ENCODE data around the gene SHLD2.
A peak's percentile ranks its signal among the peaks of the same experiment; 100 is the strongest.
"Not testable (repeated sequence)": the region's sequence is repeated elsewhere in the genome, so short reads cannot be mapped to it uniquely, and the experiment has no call there.

The SHLD2 gene

GRCh38 chr10:87156841-87157240, 61.8 kb downstream of the SHLD2 start:
- H3K36me3 ChIP-seq (ENCODE audit: insufficient read depth, low read length); H3K4me3 ChIP-seq (ENCODE audit: low read length); H3K9me3 ChIP-seq (replicated peaks; ENCODE audit: low read length); H3K9ac ChIP-seq (ENCODE audit: low read depth, low read length); H3K4me2 ChIP-seq (ENCODE audit: low read length); H3K4me1 ChIP-seq (ENCODE audit: control insufficient read depth, insufficient read depth, low read length); H3K27me3 ChIP-seq (ENCODE audit: control insufficient read depth, insufficient read depth, low read length): not testable (repeated sequence)

GRCh38 chr10:87157821-87158220, 62.8 kb downstream of the SHLD2 start:
- peak overlapping the region; percentile 19 for H3K4me2 ChIP-seq (ENCODE audit: low read length)
- not testable (repeated sequence) for H3K36me3 ChIP-seq (ENCODE audit: insufficient read depth, low read length); H3K9ac ChIP-seq (ENCODE audit: low read depth, low read length); H3K27me3 ChIP-seq (ENCODE audit: control insufficient read depth, insufficient read depth, low read length); H3K4me3 ChIP-seq (ENCODE audit: low read length); H3K9me3 ChIP-seq (replicated peaks; ENCODE audit: low read length)
- peaks cover 11% of the 10 kb centered on the region for H3K4me1 ChIP-seq (ENCODE audit: control insufficient read depth, insufficient read depth, low read length)

GRCh38 chr10:87162703-87163293, 67.8 kb downstream of the SHLD2 start:
- H3K27me3 ChIP-seq (ENCODE audit: control insufficient read depth, insufficient read depth, low read length); H3K9ac ChIP-seq (ENCODE audit: low read depth, low read length); H3K9me3 ChIP-seq (replicated peaks; ENCODE audit: low read length); H3K4me3 ChIP-seq (ENCODE audit: low read length); H3K36me3 ChIP-seq (ENCODE audit: insufficient read depth, low read length): not testable (repeated sequence)
- Histone ChIP-seq H3K4me1 (ENCODE audit: control insufficient read depth, insufficient read depth, low read length) (peaks cover 11% of the 10 kb centered on the region), H3K4me2 (ENCODE audit: low read length) (peak overlapping the region; percentile 49)

GRCh38 chr10:87163414-87163813, 68.4 kb downstream of the SHLD2 start:
- H3K36me3 ChIP-seq (ENCODE audit: insufficient read depth, low read length); H3K4me1 ChIP-seq (ENCODE audit: control insufficient read depth, insufficient read depth, low read length); H3K9ac ChIP-seq (ENCODE audit: low read depth, low read length): not testable (repeated sequence)

GRCh38 chr10:87169857-87170256, 74.9 kb downstream of the SHLD2 start:
- not testable (repeated sequence) for H3K36me3 ChIP-seq (ENCODE audit: insufficient read depth, low read length); H3K27me3 ChIP-seq (ENCODE audit: control insufficient read depth, insufficient read depth, low read length); H3K9me3 ChIP-seq (replicated peaks; ENCODE audit: low read length); H3K4me3 ChIP-seq (ENCODE audit: low read length); H3K9ac ChIP-seq (ENCODE audit: low read depth, low read length); H3K4me2 ChIP-seq (ENCODE audit: low read length); H3K4me1 ChIP-seq (ENCODE audit: control insufficient read depth, insufficient read depth, low read length)

More at GRCh38 chr10:87163414-87163813, 68.4 kb downstream of the SHLD2 start:
- not testable (repeated sequence) for H3K9me3 ChIP-seq (replicated peaks; ENCODE audit: low read length); H3K4me3 ChIP-seq (ENCODE audit: low read length); H3K27me3 ChIP-seq (ENCODE audit: control insufficient read depth, insufficient read depth, low read length)
- H3K4me2 ChIP-seq (ENCODE audit: low read length), result peak overlapping the region; percentile 49

- H3K9me3 ChIP-seq (replicated peaks; ENCODE audit: low read length); H3K9ac ChIP-seq (ENCODE audit: low read depth, low read length); H3K4me3 ChIP-seq (ENCODE audit: low read length); H3K36me3 ChIP-seq (ENCODE audit: insufficient read depth, low read length); H3K4me2 ChIP-seq (ENCODE audit: low read length); H3K27me3 ChIP-seq (ENCODE audit: control insufficient read depth, insufficient read depth, low read length); H3K4me1 ChIP-seq (ENCODE audit: control insufficient read depth, insufficient read depth, low read length): not testable (repeated sequence)
These were observed 75.7 kb downstream of the SHLD2 start for GRCh38 chr10:87170705-87171104.

GRCh38 chr10:87171670-87172069, 76.7 kb downstream of the SHLD2 start:
- not testable (repeated sequence) for H3K4me2 ChIP-seq (ENCODE audit: low read length); H3K9me3 ChIP-seq (replicated peaks; ENCODE audit: low read length); H3K4me1 ChIP-seq (ENCODE audit: control insufficient read depth, insufficient read depth, low read length); H3K27me3 ChIP-seq (ENCODE audit: control insufficient read depth, insufficient read depth, low read length); H3K36me3 ChIP-seq (ENCODE audit: insufficient read depth, low read length); H3K9ac ChIP-seq (ENCODE audit: low read depth, low read length); H3K4me3 ChIP-seq (ENCODE audit: low read length)

GRCh38 chr10:87172178-87172577, 77.2 kb downstream of the SHLD2 start:
- H3K4me1 ChIP-seq (ENCODE audit: control insufficient read depth, insufficient read depth, low read length); H3K9me3 ChIP-seq (replicated peaks; ENCODE audit: low read length); H3K4me2 ChIP-seq (ENCODE audit: low read length): not testable (repeated sequence)

GRCh38 chr10:87177587-87177986, 82.6 kb downstream of the SHLD2 start:
- H3K9me3 ChIP-seq (replicated peaks; ENCODE audit: low read length); H3K4me1 ChIP-seq (ENCODE audit: control insufficient read depth, insufficient read depth, low read length); H3K27me3 ChIP-seq (ENCODE audit: control insufficient read depth, insufficient read depth, low read length); H3K4me3 ChIP-seq (ENCODE audit: low read length); H3K36me3 ChIP-seq (ENCODE audit: insufficient read depth, low read length); H3K4me2 ChIP-seq (ENCODE audit: low read length); H3K9ac ChIP-seq (ENCODE audit: low read depth, low read length): not testable (repeated sequence)

More at GRCh38 chr10:87172178-87172577, 77.2 kb downstream of the SHLD2 start:
- not testable (repeated sequence) for H3K27me3 ChIP-seq (ENCODE audit: control insufficient read depth, insufficient read depth, low read length); H3K4me3 ChIP-seq (ENCODE audit: low read length); H3K9ac ChIP-seq (ENCODE audit: low read depth, low read length); H3K36me3 ChIP-seq (ENCODE audit: insufficient read depth, low read length)

- not testable (repeated sequence) for H3K9ac ChIP-seq (ENCODE audit: low read depth, low read length); H3K36me3 ChIP-seq (ENCODE audit: insufficient read depth, low read length); H3K4me3 ChIP-seq (ENCODE audit: low read length); H3K4me1 ChIP-seq (ENCODE audit: control insufficient read depth, insufficient read depth, low read length); H3K4me2 ChIP-seq (ENCODE audit: low read length); H3K9me3 ChIP-seq (replicated peaks; ENCODE audit: low read length); H3K27me3 ChIP-seq (ENCODE audit: control insufficient read depth, insufficient read depth, low read length)
These were observed 89.4 kb downstream of the SHLD2 start for GRCh38 chr10:87184421-87184820.

- H3K9me3 ChIP-seq (replicated peaks; ENCODE audit: low read length); H3K4me1 ChIP-seq (ENCODE audit: control insufficient read depth, insufficient read depth, low read length); H3K36me3 ChIP-seq (ENCODE audit: insufficient read depth, low read length); H3K9ac ChIP-seq (ENCODE audit: low read depth, low read length); H3K27me3 ChIP-seq (ENCODE audit: control insufficient read depth, insufficient read depth, low read length); H3K4me3 ChIP-seq (ENCODE audit: low read length); H3K4me2 ChIP-seq (ENCODE audit: low read length): not testable (repeated sequence)
These were observed 91.0 kb downstream of the SHLD2 start for GRCh38 chr10:87186016-87186415.

GRCh38 chr10:87187573-87187972, 92.6 kb downstream of the SHLD2 start:
- not testable (repeated sequence) for H3K4me2 ChIP-seq (ENCODE audit: low read length); H3K9me3 ChIP-seq (replicated peaks; ENCODE audit: low read length); H3K4me1 ChIP-seq (ENCODE audit: control insufficient read depth, insufficient read depth, low read length); H3K36me3 ChIP-seq (ENCODE audit: insufficient read depth, low read length); H3K4me3 ChIP-seq (ENCODE audit: low read length); H3K27me3 ChIP-seq (ENCODE audit: control insufficient read depth, insufficient read depth, low read length); H3K9ac ChIP-seq (ENCODE audit: low read depth, low read length)

Data from skeletal muscle satellite cell (primary cell).